KMS-11 (cell line): ENCODE data around the gene FZD4.
A peak's percentile ranks its signal among the peaks of the same experiment; 100 is the strongest.

Experiments used
- H2AFZ ChIP-seq: fragments of 200-600 bp; sonication (generic); 2 replicates; pipeline ENCODE4 v1.6.1; 2016; ENCODE audit warnings: antibody characterized with exemption, mixed run types, low read depth
- H3K27ac ChIP-seq: fragments of 200-600 bp; sonication (generic); 2 replicates; pipeline ENCODE4 v1.6.1; 2016; ENCODE audit warnings: mild to moderate bottlenecking, mixed run types
- H3K27me3 ChIP-seq: fragments of 200-600 bp; sonication (generic); 2 replicates; pipeline ENCODE4 v1.6.1; 2017; ENCODE audit warnings: mild to moderate bottlenecking, low read depth, mixed run types, moderate library complexity; ENCODE audit not compliant: insufficient read depth
- H3K36me3 ChIP-seq: fragments of 200-600 bp; sonication (generic); 2 replicates; pipeline ENCODE4 v1.6.1; 2017; ENCODE audit warnings: mild to moderate bottlenecking, mixed run types; ENCODE audit not compliant: insufficient read depth
- H3K4me1 ChIP-seq: fragments of 200-600 bp; sonication (generic); 2 replicates; pipeline ENCODE4 v1.6.1; 2016; ENCODE audit warnings: mild to moderate bottlenecking, low read depth, mixed run types; ENCODE audit not compliant: poor library complexity, severe bottlenecking
- H3K4me2 ChIP-seq: fragments of 200-600 bp; sonication (generic); 2 replicates; pipeline ENCODE4 v1.7.0; 2016; ENCODE audit warnings: mild to moderate bottlenecking, mixed run types
- H3K4me3 ChIP-seq: fragments of 200-600 bp; sonication (generic); IDR thresholded peaks from 2 replicates; pipeline ENCODE4 v1.6.1; 2017; ENCODE audit warnings: low read depth, low read length, mixed read lengths; ENCODE audit not compliant: insufficient read depth
- H3K79me2 ChIP-seq: fragments of 200-600 bp; sonication (generic); 2 replicates; pipeline ENCODE4 v1.6.1; 2016; ENCODE audit warnings: low read depth, mixed run types; ENCODE audit not compliant: insufficient read depth
- H3K9ac ChIP-seq: fragments of 200-600 bp; sonication (generic); 2 replicates; pipeline ENCODE4 v1.6.1; 2016; ENCODE audit warnings: mild to moderate bottlenecking, mixed run types
- H4K20me1 ChIP-seq: fragments of 200-600 bp; sonication (generic); 2 replicates; pipeline ENCODE4 v1.6.1; 2016; ENCODE audit warnings: mild to moderate bottlenecking, mixed run types; ENCODE audit not compliant: insufficient read depth
- TF ChIP-seq, protein P1 (sequence below): fragments of 200-600 bp; sonication (generic); conservative IDR thresholded peaks from 2 replicates; pipeline ENCODE4 v1.6.1; 2017; ENCODE audit warnings: low read depth, mild to moderate bottlenecking, antibody characterized with exemption, low read length, moderate library complexity, mixed read lengths

The FZD4 gene

DNA sequence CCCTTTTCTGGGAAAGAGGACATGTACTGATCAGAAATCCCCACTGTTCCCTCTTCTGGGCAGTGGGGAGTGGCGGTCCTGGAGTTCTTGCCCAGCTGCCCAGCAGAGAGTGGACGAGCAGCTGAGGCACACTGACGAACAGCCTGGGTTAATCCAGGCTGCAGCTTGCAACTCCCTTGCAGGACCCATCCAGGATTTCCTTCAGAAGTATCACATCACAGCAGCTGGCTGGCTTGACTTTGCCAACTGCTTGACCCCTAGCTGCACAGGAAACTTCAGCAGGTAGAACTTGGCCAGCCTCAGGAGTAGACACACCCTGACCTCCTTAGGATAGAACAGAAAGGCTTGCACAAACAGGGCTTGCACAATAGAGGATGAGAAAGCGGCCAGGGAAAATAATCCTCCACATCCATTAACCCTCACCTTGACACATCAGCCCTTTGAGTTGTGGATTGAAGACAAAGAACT, 27.9 kb upstream of the FZD4 start:
- TF ChIP-seq, protein P1, sequence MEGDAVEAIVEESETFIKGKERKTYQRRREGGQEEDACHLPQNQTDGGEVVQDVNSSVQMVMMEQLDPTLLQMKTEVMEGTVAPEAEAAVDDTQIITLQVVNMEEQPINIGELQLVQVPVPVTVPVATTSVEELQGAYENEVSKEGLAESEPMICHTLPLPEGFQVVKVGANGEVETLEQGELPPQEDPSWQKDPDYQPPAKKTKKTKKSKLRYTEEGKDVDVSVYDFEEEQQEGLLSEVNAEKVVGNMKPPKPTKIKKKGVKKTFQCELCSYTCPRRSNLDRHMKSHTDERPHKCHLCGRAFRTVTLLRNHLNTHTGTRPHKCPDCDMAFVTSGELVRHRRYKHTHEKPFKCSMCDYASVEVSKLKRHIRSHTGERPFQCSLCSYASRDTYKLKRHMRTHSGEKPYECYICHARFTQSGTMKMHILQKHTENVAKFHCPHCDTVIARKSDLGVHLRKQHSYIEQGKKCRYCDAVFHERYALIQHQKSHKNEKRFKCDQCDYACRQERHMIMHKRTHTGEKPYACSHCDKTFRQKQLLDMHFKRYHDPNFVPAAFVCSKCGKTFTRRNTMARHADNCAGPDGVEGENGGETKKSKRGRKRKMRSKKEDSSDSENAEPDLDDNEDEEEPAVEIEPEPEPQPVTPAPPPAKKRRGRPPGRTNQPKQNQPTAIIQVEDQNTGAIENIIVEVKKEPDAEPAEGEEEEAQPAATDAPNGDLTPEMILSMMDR = no peak
- Histone ChIP-seq H3K9ac (no peak overlapping the region), H3K4me2 (no peak overlapping the region), H3K36me3 (no peaks in the 10 kb centered on the region), H4K20me1 (no peaks in the 10 kb centered on the region), H3K79me2 (no peaks in the 10 kb centered on the region), H3K4me1 (no peaks in the 10 kb centered on the region), H3K27me3 (no peaks in the 10 kb centered on the region), H3K4me3 (no peak overlapping the region), H2AFZ (no peak overlapping the region), H3K27ac (no peak overlapping the region)

DNA sequence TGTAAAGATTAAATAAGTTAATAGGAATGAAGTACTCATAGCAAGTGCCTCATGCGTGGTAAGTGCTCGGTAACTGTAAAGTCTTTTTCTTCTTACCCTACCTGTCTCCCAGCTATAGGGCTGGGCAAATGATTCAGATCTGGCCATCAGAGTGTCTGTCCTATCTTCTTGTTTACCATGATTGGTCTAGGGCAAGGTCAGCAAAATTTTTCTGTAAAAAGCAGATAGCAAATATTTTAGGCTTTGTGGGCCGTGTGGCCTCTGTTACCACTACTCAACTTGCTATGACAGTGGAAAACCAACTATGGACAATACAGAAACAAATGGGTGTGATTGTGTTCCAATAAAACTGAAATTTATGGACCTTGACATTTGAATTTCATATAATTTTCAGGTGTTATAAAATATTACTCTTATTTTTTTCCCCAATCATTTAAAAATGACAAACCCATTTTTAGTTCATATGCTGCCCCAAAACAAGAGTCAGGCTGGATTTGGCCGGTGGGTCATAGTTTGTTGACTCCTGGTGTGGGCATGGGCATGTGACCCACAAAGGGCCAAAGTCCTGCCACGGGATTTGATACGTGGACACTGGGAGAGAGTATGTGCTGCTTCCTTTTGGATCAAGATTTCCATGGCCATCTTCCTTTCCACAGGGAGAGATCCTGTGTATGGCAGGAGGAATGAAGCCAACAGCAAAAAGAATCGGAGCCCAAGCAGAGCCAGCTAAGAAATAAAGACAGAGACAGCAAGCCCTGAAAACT, 26.8 kb upstream of the FZD4 start:
- Histone ChIP-seq H3K79me2 (no peaks in the 10 kb centered on the region), H4K20me1 (no peaks in the 10 kb centered on the region), H3K36me3 (no peaks in the 10 kb centered on the region), H2AFZ (no peak overlapping the region), H3K4me2 (no peak overlapping the region), H3K4me1 (no peaks in the 10 kb centered on the region), H3K4me3 (no peak overlapping the region), H3K27ac (no peak overlapping the region), H3K27me3 (no peaks in the 10 kb centered on the region), H3K9ac (no peak overlapping the region)
- TF ChIP-seq, protein P1 = no peak

DNA sequence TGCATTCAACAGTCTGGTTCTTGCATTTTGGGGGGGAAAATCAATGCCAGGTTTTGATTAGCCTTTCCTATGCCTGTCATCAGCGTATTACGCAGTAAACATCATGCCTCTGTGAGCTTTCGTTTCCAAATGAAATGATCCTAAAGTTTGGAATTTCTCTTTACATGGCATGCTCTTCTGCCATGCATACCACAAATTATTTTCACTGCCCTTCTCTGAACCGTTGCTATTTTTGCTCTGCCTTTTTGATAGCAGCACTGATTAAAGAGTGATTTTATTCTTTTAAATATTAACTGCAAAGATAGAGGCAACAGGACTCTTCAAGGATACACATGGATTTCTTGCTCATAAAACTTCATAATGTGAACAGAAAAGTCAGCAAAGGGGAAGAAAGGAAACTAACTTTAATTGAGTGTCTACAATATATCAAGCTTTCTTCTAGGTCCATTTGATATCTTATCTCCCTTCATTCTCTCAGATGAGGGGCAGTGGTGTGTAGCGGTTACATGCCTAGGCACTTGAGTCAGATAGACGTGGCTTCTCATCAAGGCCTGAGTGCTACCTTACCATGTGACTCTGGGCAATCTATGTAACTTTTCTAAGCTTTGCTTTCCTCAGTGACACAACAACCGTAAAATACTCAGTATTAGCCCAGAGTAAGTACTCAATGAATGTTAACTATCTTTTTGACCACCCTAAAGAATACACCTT, 25.0 kb upstream of the FZD4 start:
- Histone ChIP-seq H3K4me3 (no peak overlapping the region), H3K4me2 (no peak overlapping the region), H3K27me3 (no peaks in the 10 kb centered on the region), H3K4me1 (no peaks in the 10 kb centered on the region), H2AFZ (no peak overlapping the region), H3K27ac (no peak overlapping the region), H3K9ac (no peak overlapping the region), H3K79me2 (no peaks in the 10 kb centered on the region), H4K20me1 (no peaks in the 10 kb centered on the region), H3K36me3 (no peaks in the 10 kb centered on the region)
- TF ChIP-seq, protein P1 = no peak

DNA sequence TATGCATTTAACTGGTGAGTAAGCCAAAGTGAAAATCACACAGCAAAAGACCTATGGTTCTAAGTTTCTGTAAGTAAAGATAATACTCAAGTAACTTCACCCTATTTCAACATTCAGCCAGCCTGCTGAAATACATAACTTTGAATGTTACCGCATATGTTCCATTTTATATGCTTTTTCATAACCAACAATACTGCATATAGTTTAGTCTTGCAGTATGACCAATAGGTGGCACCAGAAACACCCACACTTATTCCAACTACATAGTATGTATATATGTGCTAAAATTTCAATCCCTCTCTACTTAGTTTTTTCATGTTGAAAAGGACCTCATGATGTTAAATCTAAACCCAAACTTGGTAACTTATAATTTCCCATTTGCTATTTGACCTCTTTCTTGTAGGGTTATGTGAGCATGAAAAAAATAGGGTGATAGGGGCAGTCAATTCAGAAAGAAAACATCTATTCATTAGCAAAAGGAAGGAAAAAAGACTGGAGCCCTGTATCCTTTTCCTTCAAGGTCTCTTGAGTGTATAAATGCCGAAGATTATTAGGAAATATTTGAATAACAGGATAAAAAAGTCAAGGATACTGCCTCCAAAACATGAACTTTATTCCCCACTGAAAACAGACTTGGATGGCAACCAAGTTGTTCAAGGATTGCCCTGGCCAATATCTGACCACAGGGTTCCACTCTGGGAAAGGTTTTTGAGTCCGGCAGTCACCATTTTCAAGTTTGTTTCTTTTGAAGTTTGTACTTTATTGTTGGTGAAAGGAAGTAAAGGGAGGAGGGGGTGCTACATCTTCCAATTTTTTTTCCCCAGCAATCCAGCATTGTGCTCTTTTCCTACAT, 23.8 kb upstream of the FZD4 start:
- no peak overlapping the region for H3K4me2 ChIP-seq
- TF ChIP-seq, protein P1 = peak; percentile 95
- H4K20me1 ChIP-seq = no peaks in the 10 kb centered on the region
- no peaks in the 10 kb centered on the region for H3K4me1 ChIP-seq
- no peaks in the 10 kb centered on the region for H3K36me3 ChIP-seq
- H2AFZ ChIP-seq = no peak overlapping the region
- no peak overlapping the region for H3K4me3 ChIP-seq
- no peaks in the 10 kb centered on the region for H3K27me3 ChIP-seq
- no peak overlapping the region for H3K27ac ChIP-seq
- H3K9ac ChIP-seq = no peak overlapping the region
- no peaks in the 10 kb centered on the region for H3K79me2 ChIP-seq
